NCI-H1417 treated with DMSO at 0.1 percent for 48 hours (cell line): ENCODE measurements around the gene KATNB1.

Experiments
- DNase-seq: peaks from one replicate; lab custom pipeline; 2025; lab: John Stamatoyannopoulos, UW

Gene KATNB1, protein sequence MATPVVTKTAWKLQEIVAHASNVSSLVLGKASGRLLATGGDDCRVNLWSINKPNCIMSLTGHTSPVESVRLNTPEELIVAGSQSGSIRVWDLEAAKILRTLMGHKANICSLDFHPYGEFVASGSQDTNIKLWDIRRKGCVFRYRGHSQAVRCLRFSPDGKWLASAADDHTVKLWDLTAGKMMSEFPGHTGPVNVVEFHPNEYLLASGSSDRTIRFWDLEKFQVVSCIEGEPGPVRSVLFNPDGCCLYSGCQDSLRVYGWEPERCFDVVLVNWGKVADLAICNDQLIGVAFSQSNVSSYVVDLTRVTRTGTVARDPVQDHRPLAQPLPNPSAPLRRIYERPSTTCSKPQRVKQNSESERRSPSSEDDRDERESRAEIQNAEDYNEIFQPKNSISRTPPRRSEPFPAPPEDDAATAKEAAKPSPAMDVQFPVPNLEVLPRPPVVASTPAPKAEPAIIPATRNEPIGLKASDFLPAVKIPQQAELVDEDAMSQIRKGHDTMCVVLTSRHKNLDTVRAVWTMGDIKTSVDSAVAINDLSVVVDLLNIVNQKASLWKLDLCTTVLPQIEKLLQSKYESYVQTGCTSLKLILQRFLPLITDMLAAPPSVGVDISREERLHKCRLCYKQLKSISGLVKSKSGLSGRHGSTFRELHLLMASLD

DNA sequence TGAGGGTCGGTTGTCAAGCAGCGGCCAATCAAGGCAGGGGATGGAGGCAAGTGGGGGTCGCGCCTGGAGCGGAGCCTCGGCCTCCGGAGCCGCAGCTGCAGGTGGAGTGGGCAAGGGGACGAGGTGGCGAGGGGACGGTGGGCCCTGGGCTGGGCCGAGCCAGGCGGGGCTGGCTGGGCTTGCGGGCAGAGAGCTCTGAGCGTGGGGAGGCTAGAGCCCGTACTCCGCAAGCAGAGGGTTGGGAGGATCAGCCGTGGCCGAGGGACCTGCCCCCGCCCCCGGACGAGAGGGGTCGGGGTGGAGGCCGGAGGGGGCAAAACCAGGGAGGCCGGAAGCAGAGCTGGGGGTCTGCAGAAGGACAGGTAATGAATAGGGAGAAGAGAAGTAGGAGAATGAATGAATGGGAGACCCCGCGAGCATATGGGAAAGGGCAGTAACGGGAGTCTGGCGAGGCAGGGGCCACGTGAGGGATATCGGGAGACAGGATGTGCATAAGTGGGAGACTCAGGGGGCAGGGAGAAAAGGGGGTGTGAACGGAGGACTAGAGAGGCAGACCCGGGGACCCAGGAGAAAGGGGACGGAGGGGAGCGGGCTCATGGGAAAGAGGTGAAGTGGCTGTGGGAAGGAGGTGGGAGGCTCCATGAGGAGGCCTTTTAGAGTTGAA, at the start of gene KATNB1:
KATNB1 (plus strand) TSS at position 16 of the 664 bp plus-strand sequence. CDS start 1,474 bp downstream, outside the sequence.
- DNase-seq: no peak

- no peak for DNase-seq
Measured at GRCh38 chr16:57686577-57686976, 49.0 kb upstream of the KATNB1 start.

- no peak for DNase-seq
Measured at GRCh38 chr16:57687363-57687929, 48.1 kb upstream of the KATNB1 start.

DNA sequence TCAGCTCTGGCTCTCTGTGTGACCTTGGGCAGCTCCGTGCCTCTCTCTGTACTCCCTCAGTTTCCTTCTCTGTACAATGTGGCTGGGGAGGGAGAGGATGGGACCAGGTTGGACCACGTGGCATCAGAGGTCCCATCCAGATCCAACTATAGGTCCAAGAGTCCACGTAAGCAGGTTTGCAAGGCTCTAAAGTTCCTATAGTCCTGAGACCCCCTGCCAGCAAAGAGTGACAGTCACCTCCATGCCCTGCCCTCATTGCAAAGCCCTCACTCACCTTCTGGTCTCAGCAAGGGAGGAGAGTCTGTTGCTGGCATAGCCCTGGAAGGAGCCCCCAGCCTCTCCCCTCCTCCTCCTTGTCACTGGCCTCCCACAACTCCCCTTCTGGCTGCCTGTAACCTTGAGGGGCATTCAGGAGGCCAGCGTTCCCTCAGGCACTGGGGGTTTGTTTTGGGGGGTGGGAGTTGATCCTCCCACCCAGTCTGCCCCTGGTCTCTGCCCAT, 47.0 kb upstream of the KATNB1 start:
- DNase-seq: no peak

DNA sequence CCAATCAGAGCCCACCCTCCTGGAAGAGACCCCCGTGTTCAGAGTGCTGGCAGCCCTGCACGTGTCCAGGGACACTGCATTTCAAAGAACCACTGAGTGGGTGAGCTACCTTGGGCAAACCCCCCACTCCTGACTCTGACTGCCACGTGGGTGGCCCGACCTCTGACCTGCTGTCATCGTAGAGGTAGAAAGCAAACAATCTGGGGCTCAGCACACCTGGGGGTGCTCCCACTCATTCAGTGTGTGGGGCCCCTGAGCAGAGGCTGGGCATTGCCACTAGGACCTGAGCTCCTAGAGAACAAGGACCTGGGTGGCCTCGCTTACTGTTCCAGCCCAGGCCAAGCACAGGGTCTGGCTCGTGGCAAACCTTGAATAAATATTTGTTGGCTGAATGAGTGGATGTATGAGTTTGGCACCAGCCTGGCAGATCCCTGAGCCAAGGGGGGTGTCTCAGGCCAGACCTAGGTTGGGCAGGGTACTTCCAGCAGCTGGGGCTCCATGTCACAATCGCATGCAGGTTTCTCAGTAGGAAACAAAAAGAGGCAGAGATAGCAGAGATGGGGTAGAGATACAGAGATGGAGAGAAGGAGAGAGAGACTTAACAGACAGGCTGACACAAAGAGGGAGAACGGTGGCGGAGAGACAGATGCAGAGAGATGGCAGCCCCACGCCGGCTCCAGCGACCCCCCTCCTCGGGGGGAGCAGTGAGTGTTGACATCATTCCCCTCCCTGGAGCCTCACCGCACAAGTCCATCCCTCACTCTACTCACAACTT, 46.4 kb upstream of the KATNB1 start:
- no peak for DNase-seq

GRCh38 chr16:57689762-57690558, 45.6 kb upstream of the KATNB1 start:
- no peak for DNase-seq

- DNase-seq: no peak
Measured at GRCh38 chr16:57690782-57691471, 44.6 kb upstream of the KATNB1 start.

GRCh38 chr16:57692636-57693035, 42.9 kb upstream of the KATNB1 start:
- no peak for DNase-seq

DNA sequence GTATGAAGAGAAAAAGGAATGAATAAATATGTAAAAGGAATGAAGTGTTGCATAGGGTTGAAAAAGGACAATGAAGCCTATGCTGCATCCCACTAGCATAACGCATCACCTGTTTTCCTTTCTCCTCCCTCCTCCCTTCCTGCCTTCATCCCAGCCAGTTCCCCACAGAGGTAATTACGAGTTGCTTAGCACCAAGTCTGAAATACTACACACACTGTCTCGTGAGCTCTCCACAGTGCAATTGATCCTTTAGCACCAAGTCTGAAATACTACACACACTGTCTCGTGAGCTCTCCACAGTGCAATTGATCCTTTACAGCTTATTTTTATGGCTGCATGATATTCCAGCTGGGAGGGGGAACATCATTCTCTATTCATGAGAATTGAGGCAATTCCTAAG, 42.0 kb upstream of the KATNB1 start:
- peak; percentile 10 for DNase-seq

GRCh38 chr16:57694231-57694724, 41.3 kb upstream of the KATNB1 start:
- DNase-seq: no peak

- DNase-seq: peak; percentile 52
Measured at GRCh38 chr16:57694725-57695679, 40.6 kb upstream of the KATNB1 start, which contains the start of gene DRC7. Gene DRC7 (plus strand): TSS chr16:57694806. CDS start chr16:57697950, 3,144 bp downstream.

GRCh38 chr16:57695680-57696069, 39.9 kb upstream of the KATNB1 start:
- no peak for DNase-seq

DNA sequence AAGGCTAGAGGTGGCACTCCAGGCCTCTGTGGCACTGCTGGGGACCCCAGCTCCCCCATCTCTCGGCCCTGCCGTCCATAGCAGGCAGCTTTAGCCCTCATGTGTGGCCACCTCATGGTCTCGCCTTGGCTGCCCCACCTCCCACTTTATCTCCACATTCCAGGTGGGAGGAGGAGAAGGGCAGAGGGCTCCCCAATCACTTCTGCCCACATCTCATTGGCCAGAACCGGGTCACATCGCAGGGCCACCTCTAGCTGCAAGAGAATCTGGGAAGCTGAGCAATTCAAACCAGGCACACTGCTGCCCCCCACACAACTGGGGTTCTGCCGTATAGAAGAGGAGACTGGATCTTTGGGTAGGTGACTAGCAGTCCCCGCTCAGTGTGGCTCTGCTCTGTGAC, 39.3 kb upstream of the KATNB1 start:
- no peak for DNase-seq

GRCh38 chr16:57697896-57698537, 37.6 kb upstream of the KATNB1 start:
- no peak for DNase-seq

DNA sequence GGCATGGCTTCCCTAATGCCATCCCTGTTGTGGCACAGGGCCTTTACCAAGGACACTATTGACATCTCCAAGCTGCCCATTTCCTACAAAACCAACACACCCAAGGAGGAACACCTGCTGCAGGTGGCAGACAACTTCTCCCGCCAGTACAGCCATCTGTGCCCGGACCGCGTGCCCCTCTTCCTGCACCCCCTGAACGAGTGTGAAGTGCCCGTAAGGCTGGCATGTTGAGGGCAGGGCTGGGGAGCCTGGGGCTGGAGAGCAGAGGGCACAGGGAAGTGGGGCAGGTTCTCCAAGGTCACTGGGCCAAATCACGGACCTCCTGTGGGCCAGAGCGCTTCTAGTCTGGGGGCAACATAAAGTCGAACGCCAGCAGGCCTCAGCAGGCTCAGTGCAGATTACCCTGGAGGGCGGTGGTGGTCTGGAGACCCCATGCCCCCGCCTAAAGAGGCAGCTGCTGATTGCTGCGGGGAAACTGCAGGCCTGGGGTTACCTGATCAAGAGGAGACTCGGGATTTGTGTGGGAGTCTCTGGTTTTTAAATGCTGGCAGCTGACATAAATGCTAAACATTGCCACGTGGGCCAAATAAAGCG, 36.7 kb upstream of the KATNB1 start:
- no peak for DNase-seq

DNA sequence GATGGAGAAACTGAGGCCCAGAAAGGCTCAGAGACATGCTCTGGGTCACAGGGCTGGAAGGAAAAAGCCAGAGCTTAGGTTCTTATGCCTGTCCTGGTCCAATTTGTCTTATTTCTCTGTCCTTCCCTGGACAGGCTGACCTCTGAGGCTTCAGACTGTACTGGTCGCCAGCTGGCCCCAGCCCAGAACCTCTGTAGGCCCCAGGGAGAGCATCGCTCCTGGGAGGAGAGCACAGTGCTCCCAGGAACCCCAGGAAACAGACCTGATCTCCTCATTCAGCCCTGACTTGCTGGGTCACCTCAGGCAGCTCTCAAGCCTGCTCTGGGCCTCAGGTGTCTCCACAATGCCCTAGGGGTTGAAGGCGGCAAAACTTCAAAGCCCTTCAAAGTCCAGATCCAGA, 36.1 kb upstream of the KATNB1 start:
- no peak for DNase-seq

DNA sequence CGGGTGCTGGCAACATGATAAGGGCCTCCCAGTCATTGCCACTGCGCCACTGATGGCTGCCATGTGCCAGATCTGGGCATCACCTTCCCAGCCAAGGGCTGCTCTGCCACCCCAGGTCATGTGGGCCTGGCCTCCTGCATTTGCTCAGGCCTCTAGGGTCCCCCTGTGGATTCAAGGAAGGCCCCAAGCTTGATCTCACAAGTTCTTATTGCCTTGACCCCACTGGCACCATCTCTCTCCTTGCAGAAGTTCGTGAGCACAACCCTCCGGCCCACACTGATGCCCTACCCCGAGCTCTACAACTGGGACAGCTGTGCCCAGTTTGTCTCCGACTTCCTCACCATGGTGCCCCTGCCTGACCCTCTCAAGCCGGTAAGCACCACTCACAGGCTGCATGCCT, 35.7 kb upstream of the KATNB1 start:
- DNase-seq: no peak
